ENCODE results near the gene PHB1. TPM values are rescaled to one million over a fixed set of nuclear protein-coding genes. Genes with fewer than 3 reads are reported as not detected.
A peak's percentile ranks its signal among the peaks of the same experiment; 100 is the strongest.

Gene PHB1
- total RNA-seq, 1 experiment from 2014 or later, result 325 TPM

GRCh38 chr17:49407981-49408501 lies 6.6 kb downstream of the PHB1 start:
- H3K56ac ChIP-seq (ENCODE audit: insufficient read length, low read depth, low read length), result no peak overlapping the region
- no peaks in the 10 kb centered on the region for H3K4me1 ChIP-seq (ENCODE audit: insufficient read depth, low read length)
- H3K27me3 ChIP-seq (ENCODE audit: insufficient read depth, low read length), result no peaks in the 10 kb centered on the region
- H3K4me3 Mint-ChIP-seq, result peak overlapping the region in 1 of 2 experiments; percentile 53; a peak in 2 of 5 replicates
- H4K5ac ChIP-seq (ENCODE audit: insufficient read length, low read depth, low read length), result no peak overlapping the region
- H3K27ac ChIP-seq (ENCODE audit: insufficient read length, low read depth, low read length), result no peak overlapping the region
- H3K14ac ChIP-seq (ENCODE audit: insufficient read depth, low read length), result no peak overlapping the region
- no peaks in the 10 kb centered on the region for H3K79me2 ChIP-seq (ENCODE audit: insufficient read depth, low read length)
- H4K91ac ChIP-seq (ENCODE audit: insufficient read length, low read depth, low read length), result no peak overlapping the region
- H3K18ac ChIP-seq (ENCODE audit: insufficient read length, low read depth, low read length), result no peak overlapping the region
- no peak overlapping the region for H2BK5ac ChIP-seq (ENCODE audit: insufficient read length, low read length)
- no peaks in the 10 kb centered on the region for H3K9me3 Mint-ChIP-seq
- no CpG with 5 or more reads among the region's 9 CpGs for WGBS (ENCODE audit: extremely low coverage, insufficient read length, low lambda C conversion rate)
- H3K4me1 Mint-ChIP-seq, result peaks cover 3 to 5% of the 10 kb centered on the region in 2 experiments; a peak in 3 of 4 replicates
- H3K9me3 ChIP-seq (ENCODE audit: control insufficient read depth, low read depth, low read length), result no peaks in the 10 kb centered on the region
- no peak overlapping the region for H2AFZ ChIP-seq (ENCODE audit: low read length)
- H2BK20ac ChIP-seq (ENCODE audit: low read depth, low read length, poor library complexity, severe bottlenecking), result no peak overlapping the region
- H2BK120ac ChIP-seq (ENCODE audit: low read depth, low read length, poor library complexity, severe bottlenecking), result no peak overlapping the region
- H3K27ac Mint-ChIP-seq, result no peak overlapping the region
- no peak overlapping the region for H3K23ac ChIP-seq (ENCODE audit: insufficient read length, low read depth, low read length)
- H4K8ac ChIP-seq (replicated peaks; ENCODE audit: insufficient read length, low read depth, low read length), result no peak overlapping the region
- no peak overlapping the region for H3K4ac ChIP-seq (ENCODE audit: low read depth, low read length)
- no peaks in the 10 kb centered on the region for H3K27me3 Mint-ChIP-seq (ENCODE audit: low read depth)
- TF ChIP-seq CTCF (conservative IDR thresholded peaks at IDR 0.05), result peak; percentile 98
- no peak overlapping the region for H3K9ac ChIP-seq (ENCODE audit: extremely low read depth, insufficient read length, low read length)
- H2BK15ac ChIP-seq (ENCODE audit: low read depth, low read length), result no peak overlapping the region
- DNase-seq, result peak; percentile 92
- H3K4me2 ChIP-seq (ENCODE audit: insufficient read depth, insufficient read length, low read length), result no peak overlapping the region
- H2AK5ac ChIP-seq (ENCODE audit: insufficient read length, low read length), result no peak overlapping the region
- peaks cover 2% of the 10 kb centered on the region for H4K20me1 ChIP-seq (ENCODE audit: control insufficient read depth, insufficient read depth, insufficient read length)
- no peaks in the 10 kb centered on the region for H3K23me2 ChIP-seq (ENCODE audit: insufficient read length, low read depth, low read length, poor library complexity, severe bottlenecking)
- no peak overlapping the region for H2BK12ac ChIP-seq (ENCODE audit: insufficient read length, low read depth, low read length)
- H3K79me1 ChIP-seq (ENCODE audit: insufficient read depth, low read depth, low read length, poor library complexity, severe bottlenecking), result no peaks in the 10 kb centered on the region
- H3K36me3 Mint-ChIP-seq (ENCODE audit: insufficient read depth in 1 of 3, low read depth in 3 of 3), result peaks cover 59 to 96% (median 88%) of the 10 kb centered on the region in 3 experiments
- H3T11ph ChIP-seq (ENCODE audit: low read length), result no peak overlapping the region

All from H9 (cell line).